Fibroblast of villous mesenchyme (primary cell): ENCODE results near the gene SHC4. TPM values are rescaled to one million over a fixed set of nuclear protein-coding genes. Genes with fewer than 3 reads are reported as not detected.
"Not testable (repeated sequence)": the region's sequence is repeated elsewhere in the genome, so short reads cannot be mapped to it uniquely, and the experiment has no call there.

Experiments used
- DNase-seq: peaks from one replicate; pipeline ENCODE4 v3.0.0-alpha.2; 2010; ENCODE audit warnings: low read depth
- H3K4me3 ChIP-seq: 2 replicates; pipeline ENCODE4 v1.5.1; 2011; ENCODE audit warnings: low read depth, mild to moderate bottlenecking, low read length
- CTCF ChIP-seq: IDR thresholded peaks from 2 replicates; pipeline ENCODE4 v1.5.1; 2012; ENCODE audit warnings: low read depth, mild to moderate bottlenecking, low read length; ENCODE audit not compliant: insufficient read depth
- total RNA-seq: library from RNA; depleted of rRNA; stranded (reverse); fragments of >200 nt; gene quantifications from 2 replicates; pipeline ENCODE4 v1.2.3, GENCODE V29; 2012

The SHC4 gene
- total RNA-seq, 1 donor: 3.5 TPM

GRCh38 chr15:48861813-48862431, 101.8 kb downstream of the SHC4 start:
- peak; percentile 84 for DNase-seq
- TF ChIP-seq CTCF: peak; percentile 85

GRCh38 chr15:48859426-48859825, 104.3 kb downstream of the SHC4 start:
- no peak for DNase-seq
- no peak for TF ChIP-seq CTCF
- no peak overlapping the region for H3K4me3 ChIP-seq

More at GRCh38 chr15:48861813-48862431, 101.8 kb downstream of the SHC4 start:
- no peak overlapping the region for H3K4me3 ChIP-seq

- TF ChIP-seq CTCF: no peak
- no peak overlapping the region for H3K4me3 ChIP-seq
- peak; percentile 78 for DNase-seq
These were observed 105.3 kb downstream of the SHC4 start for GRCh38 chr15:48858401-48858800.

GRCh38 chr15:48856942-48857341, 106.8 kb downstream of the SHC4 start:
- TF ChIP-seq CTCF: no peak
- peak; percentile 34 for DNase-seq
- no peak overlapping the region for H3K4me3 ChIP-seq

GRCh38 chr15:48855501-48856440, 107.9 kb downstream of the SHC4 start:
- TF ChIP-seq CTCF: peak; percentile 58
- DNase-seq: peak; percentile 52

GRCh38 chr15:48854434-48854833, 109.3 kb downstream of the SHC4 start:
- not testable (repeated sequence) for DNase-seq, H3K4me3 ChIP-seq

More at GRCh38 chr15:48855501-48856440, 107.9 kb downstream of the SHC4 start:
- no peak overlapping the region for H3K4me3 ChIP-seq

GRCh38 chr15:48851956-48852355, 111.8 kb downstream of the SHC4 start:
- H3K4me3 ChIP-seq: no peak overlapping the region
- TF ChIP-seq CTCF: no peak
- DNase-seq: no peak
